ENCODE results near the gene ARHGAP42.

Gene ARHGAP42

GRCh38 chr11:100925935-100926334 is 238.8 kb downstream of the ARHGAP42 start:
- H3K9me3 ChIP-seq (ENCODE audit: severe bottlenecking), result no peaks in the 10 kb centered on the region

GRCh38 chr11:100927579-100927978 is 240.5 kb downstream of the ARHGAP42 start:
- TF ChIP-seq CTCF (IDR thresholded peaks at IDR 0.05; ENCODE audit: low read depth, low read length), result no peak

More at GRCh38 chr11:100925935-100926334, 238.8 kb downstream of the ARHGAP42 start:
- no peaks in the 10 kb centered on the region for H3K36me3 ChIP-seq
- H3K27me3 ChIP-seq (ENCODE audit: insufficient read depth, low read depth, severe bottlenecking), result no peaks in the 10 kb centered on the region
- TF ChIP-seq CTCF (IDR thresholded peaks at IDR 0.05; ENCODE audit: low read depth, low read length), result no peak
- DNase-seq, result no peak
- no peak overlapping the region for H3K4me3 ChIP-seq (ENCODE audit: low read depth, low read length)
- no peak overlapping the region for H3K27ac ChIP-seq

GRCh38 chr11:100928426-100928825 is 241.3 kb downstream of the ARHGAP42 start:
- no peak for DNase-seq
- TF ChIP-seq CTCF (IDR thresholded peaks at IDR 0.05; ENCODE audit: low read depth, low read length), result no peak
- H3K4me3 ChIP-seq (ENCODE audit: low read depth, low read length), result no peak overlapping the region
- no peaks in the 10 kb centered on the region for H3K9me3 ChIP-seq (ENCODE audit: severe bottlenecking)
- no peak overlapping the region for H3K27ac ChIP-seq
- H3K36me3 ChIP-seq, result no peaks in the 10 kb centered on the region
- H3K27me3 ChIP-seq (ENCODE audit: insufficient read depth, low read depth, severe bottlenecking), result no peaks in the 10 kb centered on the region

More at GRCh38 chr11:100927579-100927978, 240.5 kb downstream of the ARHGAP42 start:
- Histone ChIP-seq H3K27me3 (ENCODE audit: insufficient read depth, low read depth, severe bottlenecking) (no peaks in the 10 kb centered on the region), H3K4me3 (ENCODE audit: low read depth, low read length) (no peak overlapping the region), H3K36me3 (no peaks in the 10 kb centered on the region), H3K9me3 (ENCODE audit: severe bottlenecking) (no peaks in the 10 kb centered on the region), H3K27ac (no peak overlapping the region)
- no peak for DNase-seq

GRCh38 chr11:100929377-100929776 is 242.3 kb downstream of the ARHGAP42 start:
- H3K27ac ChIP-seq, result no peak overlapping the region

GRCh38 chr11:100930185-100930778 is 243.2 kb downstream of the ARHGAP42 start:
- Histone ChIP-seq H3K27me3 (ENCODE audit: insufficient read depth, low read depth, severe bottlenecking) (no peaks in the 10 kb centered on the region), H3K9me3 (ENCODE audit: severe bottlenecking) (no peaks in the 10 kb centered on the region), H3K4me3 (ENCODE audit: low read depth, low read length) (no peak overlapping the region), H3K36me3 (no peaks in the 10 kb centered on the region), H3K27ac (no peak overlapping the region)
- TF ChIP-seq CTCF (IDR thresholded peaks at IDR 0.05; ENCODE audit: low read depth, low read length), result 0 out of 2 replicates have a peak, but pooled peaks have one; percentile 27
- DNase-seq, result no peak

More at GRCh38 chr11:100929377-100929776, 242.3 kb downstream of the ARHGAP42 start:
- no peaks in the 10 kb centered on the region for H3K27me3 ChIP-seq (ENCODE audit: insufficient read depth, low read depth, severe bottlenecking)
- no peak for DNase-seq
- H3K36me3 ChIP-seq, result no peaks in the 10 kb centered on the region
- no peak for TF ChIP-seq CTCF (IDR thresholded peaks at IDR 0.05; ENCODE audit: low read depth, low read length)
- no peaks in the 10 kb centered on the region for H3K9me3 ChIP-seq (ENCODE audit: severe bottlenecking)
- H3K4me3 ChIP-seq (ENCODE audit: low read depth, low read length), result no peak overlapping the region
